AG04449 (cell line): ENCODE measurements around the gene XRCC2.

Experiments used
- CTCF ChIA-PET: fragments of 350-600 bp; formaldehyde crosslinking; extraction: SDS; loops from one replicate; lab custom pipeline; 2021; ENCODE audit warnings: antibody characterized with exemption; lab: Yijun Ruan, JAX
- POLR2A ChIA-PET: fragments of 400-600, 350-600 bp; formaldehyde crosslinking; extraction: SDS; loops from one replicate; lab custom pipeline; 2020; ENCODE audit warnings: antibody characterized with exemption, inconsistent platforms; lab: Yijun Ruan, JAX
- DNase-seq: peaks from one replicate; pipeline ENCODE4 v3.0.0-alpha.2; 2010; ENCODE audit warnings: low read depth, low spot score
- H3K4me3 ChIP-seq: 2 replicates; pipeline ENCODE4 v1.5.1; 2011; ENCODE audit warnings: low read depth, mild to moderate bottlenecking, control low read depth, low read length
- TF ChIP-seq, protein P1 (sequence below): IDR thresholded peaks from one replicate; pipeline ENCODE4 v1.5.1; 2011; ENCODE audit warnings: mild to moderate bottlenecking, moderate library complexity, low read length, control low read depth, inconsistent platforms; ENCODE audit not compliant: insufficient read depth; ENCODE audit errors: missing control alignments

XRCC2 gene

DNA sequence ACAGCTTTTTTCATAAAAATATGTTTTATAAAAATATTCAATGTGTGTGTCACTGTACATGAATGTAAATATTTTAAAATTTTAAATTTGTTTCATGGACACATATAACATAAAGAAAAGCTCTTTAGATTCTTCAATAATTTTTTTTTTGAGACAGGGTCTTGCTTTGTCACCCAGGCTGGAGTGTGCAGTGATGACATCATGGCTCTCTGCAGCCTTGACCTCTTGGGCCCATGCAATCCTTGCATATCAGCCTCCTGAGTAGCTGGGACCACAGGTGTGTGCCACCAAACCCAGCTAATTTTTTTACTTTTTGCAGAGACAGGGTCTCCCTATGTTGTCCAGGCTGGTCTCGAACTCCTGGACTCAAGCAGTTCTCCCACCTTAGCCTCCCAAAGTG is 9.9 kb downstream of the XRCC2 start:
- CTCF ChIA-PET, result no interaction called here
- H3K4me3 ChIP-seq, result no peak overlapping the region
- DNase-seq, result no peak
- TF ChIP-seq, protein P1, sequence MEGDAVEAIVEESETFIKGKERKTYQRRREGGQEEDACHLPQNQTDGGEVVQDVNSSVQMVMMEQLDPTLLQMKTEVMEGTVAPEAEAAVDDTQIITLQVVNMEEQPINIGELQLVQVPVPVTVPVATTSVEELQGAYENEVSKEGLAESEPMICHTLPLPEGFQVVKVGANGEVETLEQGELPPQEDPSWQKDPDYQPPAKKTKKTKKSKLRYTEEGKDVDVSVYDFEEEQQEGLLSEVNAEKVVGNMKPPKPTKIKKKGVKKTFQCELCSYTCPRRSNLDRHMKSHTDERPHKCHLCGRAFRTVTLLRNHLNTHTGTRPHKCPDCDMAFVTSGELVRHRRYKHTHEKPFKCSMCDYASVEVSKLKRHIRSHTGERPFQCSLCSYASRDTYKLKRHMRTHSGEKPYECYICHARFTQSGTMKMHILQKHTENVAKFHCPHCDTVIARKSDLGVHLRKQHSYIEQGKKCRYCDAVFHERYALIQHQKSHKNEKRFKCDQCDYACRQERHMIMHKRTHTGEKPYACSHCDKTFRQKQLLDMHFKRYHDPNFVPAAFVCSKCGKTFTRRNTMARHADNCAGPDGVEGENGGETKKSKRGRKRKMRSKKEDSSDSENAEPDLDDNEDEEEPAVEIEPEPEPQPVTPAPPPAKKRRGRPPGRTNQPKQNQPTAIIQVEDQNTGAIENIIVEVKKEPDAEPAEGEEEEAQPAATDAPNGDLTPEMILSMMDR, result no peak
- POLR2A ChIA-PET, result no interaction called here

DNA sequence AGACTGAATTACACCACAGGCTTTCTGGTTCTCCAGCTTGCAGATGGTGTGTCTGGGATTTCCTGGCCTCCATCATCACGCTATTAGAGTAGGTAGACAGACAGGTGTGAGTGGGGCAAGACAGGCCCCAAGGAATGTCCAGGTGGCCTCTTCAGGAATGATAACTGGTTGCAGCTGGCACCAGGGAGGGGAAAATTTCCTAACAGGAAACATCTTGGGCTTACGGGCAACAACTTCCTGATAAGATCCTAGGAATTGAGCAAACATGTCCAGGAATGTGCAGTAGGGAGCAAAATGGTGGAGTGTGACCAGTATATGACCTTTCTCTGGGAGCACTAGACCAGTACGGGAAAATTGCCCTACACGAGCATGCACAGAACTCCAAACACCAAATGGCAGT is 11.3 kb downstream of the XRCC2 start:
- CTCF ChIA-PET, result no interaction called here
- TF ChIP-seq, protein P1, result no peak
- POLR2A ChIA-PET, result no interaction called here
- no peak for DNase-seq
- H3K4me3 ChIP-seq, result no peak overlapping the region

DNA sequence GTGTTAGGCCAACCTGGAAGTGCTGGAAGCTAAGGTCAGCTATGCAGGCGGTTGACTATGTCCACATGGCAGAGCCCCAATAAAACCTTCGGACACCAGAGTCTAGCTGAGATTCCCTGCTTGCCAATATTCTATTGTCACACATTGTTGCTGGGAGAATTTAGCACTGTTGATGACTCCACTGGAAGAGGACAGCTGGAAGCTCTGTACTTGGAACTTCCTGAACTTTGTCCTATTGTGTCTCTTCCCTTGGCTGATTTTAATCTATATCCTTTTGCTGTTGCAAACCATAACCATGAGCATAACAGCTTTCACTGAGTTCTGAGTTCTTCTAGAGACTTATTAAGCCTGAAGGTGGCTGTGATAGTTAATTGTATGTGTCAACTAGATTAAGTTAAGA is 12.0 kb downstream of the XRCC2 start:
- CTCF ChIA-PET, result no interaction called here
- no peak overlapping the region for H3K4me3 ChIP-seq
- POLR2A ChIA-PET, result no interaction called here
- no peak for DNase-seq
- TF ChIP-seq, protein P1, result no peak

DNA sequence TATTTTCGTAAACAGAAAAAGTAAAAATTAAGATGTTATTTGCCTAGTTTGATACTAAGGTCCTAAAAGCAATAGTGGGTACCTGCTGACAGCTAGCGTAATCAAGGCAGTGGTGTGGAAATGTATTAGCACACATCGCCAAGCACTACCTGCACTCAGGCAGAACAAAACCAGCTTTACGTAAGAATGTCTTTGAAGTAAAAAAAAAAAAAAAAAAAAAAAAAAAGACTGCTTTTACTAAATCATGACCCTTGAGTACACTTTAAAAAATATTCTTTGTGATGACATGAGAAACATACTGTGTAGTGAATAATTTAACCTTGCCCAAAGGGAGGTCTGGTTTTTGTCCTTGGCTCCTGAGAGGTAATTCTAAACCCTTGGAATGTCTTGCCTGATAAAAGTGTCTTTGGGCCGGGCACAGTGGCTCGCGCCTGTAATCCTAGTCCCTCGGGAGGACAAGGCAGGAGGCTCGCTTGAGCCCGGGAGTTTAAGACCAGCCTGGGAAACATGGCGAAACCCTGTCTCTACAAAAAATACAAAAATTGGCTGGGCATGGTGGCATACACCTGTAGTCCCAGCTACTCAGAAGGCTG is 12.7 kb downstream of the XRCC2 start:
- TF ChIP-seq, protein P1, result no peak
- H3K4me3 ChIP-seq, result no peak overlapping the region
- POLR2A ChIA-PET, result no interaction called here
- DNase-seq, result no peak
- CTCF ChIA-PET, result no interaction called here

DNA sequence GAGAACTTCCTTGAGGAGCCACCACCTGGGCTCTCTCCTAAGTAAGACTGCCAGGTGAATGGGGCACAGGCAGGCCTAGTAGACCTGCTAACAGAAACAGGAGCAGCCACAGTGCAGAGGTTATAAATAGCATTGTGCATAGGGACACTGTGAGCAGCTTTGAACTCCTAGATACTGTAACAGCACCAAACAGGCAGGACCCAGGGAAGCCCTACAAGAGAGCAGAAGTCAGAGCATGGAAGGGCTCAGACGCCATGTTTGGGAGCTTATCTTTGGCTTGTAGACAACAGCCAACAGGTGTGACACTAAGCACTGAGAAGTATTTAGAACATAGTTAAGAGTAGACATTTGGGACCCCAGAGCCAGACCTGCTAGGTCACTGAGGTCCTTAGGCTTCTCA is 14.5 kb downstream of the XRCC2 start:
- ChIA-PET CTCF (no interaction called here), POLR2A (no interaction called here)
- no peak for DNase-seq
- H3K4me3 ChIP-seq, result no peak overlapping the region
- TF ChIP-seq, protein P1, result no peak

DNA sequence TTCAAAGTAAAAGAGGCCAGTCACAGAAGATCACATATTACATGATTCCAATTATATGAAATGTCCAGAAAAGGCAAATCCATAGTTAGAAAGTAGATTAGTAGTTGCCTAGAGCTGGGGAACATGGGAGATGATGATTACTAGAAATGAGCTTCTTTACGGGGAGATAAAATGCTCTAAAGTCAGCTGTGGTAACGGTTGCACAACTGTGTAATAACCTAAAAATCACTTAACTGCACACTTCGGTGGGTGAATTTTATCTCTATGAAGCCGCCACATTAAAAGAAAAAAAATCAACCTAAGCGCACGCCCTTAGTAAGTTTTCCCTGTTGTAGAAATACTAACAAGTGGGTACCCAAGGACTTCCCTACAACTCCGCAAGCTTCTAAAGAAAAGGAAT is 15.9 kb downstream of the XRCC2 start:
- POLR2A ChIA-PET, result no interaction called here
- TF ChIP-seq, protein P1, result no peak
- CTCF ChIA-PET, result no interaction called here
- no peak overlapping the region for H3K4me3 ChIP-seq
- DNase-seq, result no peak
